ENCODE measurements around the gene CENPK.

The CENPK gene

DNA sequence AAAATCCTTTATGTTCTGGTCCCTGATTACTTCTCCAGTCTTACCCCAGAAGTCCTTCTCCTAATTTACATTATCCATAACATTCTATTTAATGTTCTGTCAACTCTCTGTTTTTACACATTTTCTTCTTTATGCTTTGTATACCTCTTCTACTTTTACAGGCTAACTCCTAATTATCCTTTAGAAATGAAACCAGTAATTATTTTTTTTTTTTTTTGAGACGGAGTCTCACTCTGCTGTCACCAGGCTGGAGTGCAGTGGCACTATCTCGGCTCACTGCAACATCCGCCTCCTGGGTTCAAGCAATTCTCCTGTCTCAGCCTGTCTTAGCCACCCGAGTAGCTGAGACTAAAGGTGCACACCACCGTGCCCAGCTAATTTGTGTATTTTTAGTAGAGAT is 9.0 kb downstream of the CENPK start:
- Mint-ChIP-seq H3K4me3 (no peak overlapping the region), H3K27ac (no peak overlapping the region), H3K36me3 (ENCODE audit: low read depth) (peaks cover 29% of the 10 kb centered on the region), H3K9me3 (no peaks in the 10 kb centered on the region), H3K4me1 (no peaks in the 10 kb centered on the region), H3K27me3 (ENCODE audit: low read depth) (no peaks in the 10 kb centered on the region)
- TF ChIP-seq, protein P1, sequence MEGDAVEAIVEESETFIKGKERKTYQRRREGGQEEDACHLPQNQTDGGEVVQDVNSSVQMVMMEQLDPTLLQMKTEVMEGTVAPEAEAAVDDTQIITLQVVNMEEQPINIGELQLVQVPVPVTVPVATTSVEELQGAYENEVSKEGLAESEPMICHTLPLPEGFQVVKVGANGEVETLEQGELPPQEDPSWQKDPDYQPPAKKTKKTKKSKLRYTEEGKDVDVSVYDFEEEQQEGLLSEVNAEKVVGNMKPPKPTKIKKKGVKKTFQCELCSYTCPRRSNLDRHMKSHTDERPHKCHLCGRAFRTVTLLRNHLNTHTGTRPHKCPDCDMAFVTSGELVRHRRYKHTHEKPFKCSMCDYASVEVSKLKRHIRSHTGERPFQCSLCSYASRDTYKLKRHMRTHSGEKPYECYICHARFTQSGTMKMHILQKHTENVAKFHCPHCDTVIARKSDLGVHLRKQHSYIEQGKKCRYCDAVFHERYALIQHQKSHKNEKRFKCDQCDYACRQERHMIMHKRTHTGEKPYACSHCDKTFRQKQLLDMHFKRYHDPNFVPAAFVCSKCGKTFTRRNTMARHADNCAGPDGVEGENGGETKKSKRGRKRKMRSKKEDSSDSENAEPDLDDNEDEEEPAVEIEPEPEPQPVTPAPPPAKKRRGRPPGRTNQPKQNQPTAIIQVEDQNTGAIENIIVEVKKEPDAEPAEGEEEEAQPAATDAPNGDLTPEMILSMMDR (IDR thresholded peaks at IDR 0.05; ENCODE audit: unreplicated experiment in 3 of 3) = no peak

DNA sequence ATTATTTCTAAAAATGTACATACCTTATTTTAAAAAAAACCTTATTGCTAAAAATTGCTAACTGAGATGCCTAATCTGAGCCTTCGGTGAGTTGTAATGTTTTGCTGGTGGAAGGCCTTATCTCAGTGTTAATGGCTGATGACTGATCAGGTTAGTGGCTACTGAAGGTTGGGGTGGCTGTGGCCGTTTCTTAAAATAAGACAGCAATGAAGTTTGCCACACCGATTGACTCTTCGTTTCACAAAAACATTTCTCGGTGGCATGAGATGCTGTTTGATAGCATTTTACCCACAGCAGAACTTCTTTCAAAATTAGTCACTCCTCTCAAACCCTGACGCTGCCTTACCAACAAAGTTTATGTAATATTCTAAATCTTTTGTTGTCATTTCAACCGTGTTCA is 14.7 kb downstream of the CENPK start:
- TF ChIP-seq, protein P1 (IDR thresholded peaks at IDR 0.05; ENCODE audit: unreplicated experiment in 3 of 3) = no peak
- no peak overlapping the region for H3K27ac Mint-ChIP-seq
- H3K27me3 Mint-ChIP-seq (ENCODE audit: low read depth) = no peaks in the 10 kb centered on the region
- peaks cover 42% of the 10 kb centered on the region for H3K36me3 Mint-ChIP-seq (ENCODE audit: low read depth)
- no peaks in the 10 kb centered on the region for H3K4me1 Mint-ChIP-seq
- H3K4me3 Mint-ChIP-seq = no peak overlapping the region
- no peaks in the 10 kb centered on the region for H3K9me3 Mint-ChIP-seq

DNA sequence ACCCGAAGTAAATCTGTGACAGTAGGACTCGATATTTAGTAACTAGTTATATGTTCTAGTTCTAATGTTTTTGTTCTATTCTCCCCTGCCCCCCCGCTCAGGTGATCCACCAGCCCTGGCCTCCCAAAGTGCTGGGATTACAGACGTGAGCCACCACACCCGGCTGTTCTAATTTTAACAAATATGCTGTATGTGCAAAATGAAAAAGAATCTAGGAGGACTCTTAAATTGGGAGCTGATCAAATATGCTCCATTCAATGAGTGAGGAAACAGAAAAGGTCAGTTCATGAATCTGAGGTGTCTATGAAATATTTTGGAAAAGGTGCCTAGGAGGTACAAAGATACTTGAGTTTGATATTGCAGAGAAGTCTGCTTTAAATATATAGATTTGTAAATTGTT is 16.8 kb downstream of the CENPK start:
- H3K27ac Mint-ChIP-seq = no peak overlapping the region
- peaks cover 56% of the 10 kb centered on the region for H3K36me3 Mint-ChIP-seq (ENCODE audit: low read depth)
- no peaks in the 10 kb centered on the region for H3K27me3 Mint-ChIP-seq (ENCODE audit: low read depth)
- no peaks in the 10 kb centered on the region for H3K9me3 Mint-ChIP-seq
- TF ChIP-seq, protein P1 (IDR thresholded peaks at IDR 0.05; ENCODE audit: unreplicated experiment in 3 of 3) = no peak
- no peaks in the 10 kb centered on the region for H3K4me1 Mint-ChIP-seq
- H3K4me3 Mint-ChIP-seq = no peak overlapping the region

DNA sequence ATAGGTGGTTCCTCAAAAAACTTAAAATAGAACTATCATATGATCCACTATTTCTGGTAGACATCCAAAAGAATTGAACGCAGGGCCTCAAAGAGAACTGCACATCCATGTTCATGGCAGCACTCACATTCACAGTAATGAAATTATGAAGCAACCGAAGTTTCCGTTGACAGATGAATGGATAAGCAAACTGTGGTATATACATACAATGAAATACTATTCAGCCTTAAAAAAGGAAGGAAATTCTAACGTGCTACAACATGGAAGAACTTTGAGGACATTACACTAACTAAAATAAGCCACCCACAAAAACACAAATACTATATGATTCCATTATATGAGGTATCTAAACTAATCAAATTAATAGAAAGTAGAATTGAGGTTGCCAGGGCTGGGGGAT is 18.5 kb downstream of the CENPK start:
- Mint-ChIP-seq H3K36me3 (ENCODE audit: low read depth) (peaks cover 49% of the 10 kb centered on the region), H3K27me3 (ENCODE audit: low read depth) (no peaks in the 10 kb centered on the region), H3K27ac (no peak overlapping the region), H3K4me3 (no peak overlapping the region), H3K4me1 (no peaks in the 10 kb centered on the region), H3K9me3 (no peaks in the 10 kb centered on the region)
- TF ChIP-seq, protein P1 (IDR thresholded peaks at IDR 0.05; ENCODE audit: unreplicated experiment in 3 of 3) = no peak

DNA sequence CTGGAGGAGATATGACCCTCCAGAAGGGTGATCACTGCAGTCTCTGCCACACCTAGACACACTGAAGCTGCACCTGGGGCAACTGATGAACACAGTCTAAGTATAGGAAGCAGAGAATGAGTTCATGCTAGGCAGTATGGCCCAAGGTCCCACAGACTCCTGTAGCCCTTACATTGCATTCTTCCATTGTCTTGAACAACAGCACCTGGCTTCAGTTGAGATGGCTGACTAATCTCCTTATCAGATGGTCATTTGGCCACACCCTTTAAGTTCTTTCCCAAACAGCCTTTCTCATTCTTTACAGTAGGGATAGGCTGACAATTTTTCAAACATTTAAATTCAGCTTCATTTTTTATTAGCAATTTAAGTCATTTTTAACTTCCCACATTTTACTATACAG is 23.1 kb downstream of the CENPK start:
- Mint-ChIP-seq H3K27me3 (ENCODE audit: low read depth) (no peaks in the 10 kb centered on the region), H3K9me3 (no peaks in the 10 kb centered on the region), H3K4me3 (no peak overlapping the region), H3K27ac (no peak overlapping the region), H3K36me3 (ENCODE audit: low read depth) (peaks cover 33% of the 10 kb centered on the region), H3K4me1 (no peaks in the 10 kb centered on the region)
- TF ChIP-seq, protein P1 (IDR thresholded peaks at IDR 0.05; ENCODE audit: unreplicated experiment in 3 of 3) = no peak

DNA sequence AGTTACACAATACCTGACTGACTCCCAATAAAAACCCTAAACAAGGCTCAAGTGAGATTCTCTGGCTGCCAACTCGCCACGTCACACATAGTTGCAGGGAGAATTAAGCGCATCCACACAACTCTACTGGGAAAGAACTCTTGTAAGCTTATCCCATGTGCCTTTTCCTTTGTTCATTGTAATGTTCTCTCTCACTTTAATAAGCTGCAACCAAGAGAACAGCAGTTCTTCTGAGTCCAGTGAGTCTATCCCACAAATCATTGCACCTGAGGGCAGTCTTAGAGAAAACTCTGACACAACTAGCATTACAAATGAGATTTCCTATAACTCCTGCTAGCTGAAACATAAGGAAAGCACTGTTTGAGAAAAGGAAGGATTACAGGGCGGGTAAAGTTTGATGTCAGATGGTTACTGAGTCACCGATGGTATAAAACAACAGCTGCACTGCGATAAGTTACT is 27.4 kb downstream of the CENPK start:
- Mint-ChIP-seq H3K36me3 (ENCODE audit: low read depth) (peaks cover 3% of the 10 kb centered on the region), H3K4me1 (no peaks in the 10 kb centered on the region), H3K27me3 (ENCODE audit: low read depth) (no peaks in the 10 kb centered on the region), H3K27ac (peak overlapping the region in 2 of 3 experiments; percentile 9 to 33), H3K9me3 (no peaks in the 10 kb centered on the region), H3K4me3 (no peak overlapping the region)
- TF ChIP-seq, protein P1 (IDR thresholded peaks at IDR 0.05; ENCODE audit: unreplicated experiment in 3 of 3) = no peak

Data from nephron (organoid).